Measurements from ENCODE around the gene ZNF467.

ZNF467 gene

GRCh38 chr7:149773446-149774236 is at the start of gene ZNF467:
Gene ZNF467, minus strand, starts transcription at chr7:149773588. Its CDS starts 2,556 bp downstream, at chr7:149771032.
- peak; percentile 14 to 27 for DNase-seq (ENCODE audit: low read depth in 2 of 2)

GRCh38 chr7:149822353-149822943 is 49.1 kb upstream of the ZNF467 start:
- no peak for DNase-seq (ENCODE audit: low read depth in 2 of 2)

GRCh38 chr7:149821191-149822148 is 48.1 kb upstream of the ZNF467 start:
- DNase-seq (ENCODE audit: low read depth in 2 of 2), result no peak

- no peak for DNase-seq (ENCODE audit: low read depth in 2 of 2)
Measured at GRCh38 chr7:149820622-149821190, 47.3 kb upstream of the ZNF467 start.

DNA sequence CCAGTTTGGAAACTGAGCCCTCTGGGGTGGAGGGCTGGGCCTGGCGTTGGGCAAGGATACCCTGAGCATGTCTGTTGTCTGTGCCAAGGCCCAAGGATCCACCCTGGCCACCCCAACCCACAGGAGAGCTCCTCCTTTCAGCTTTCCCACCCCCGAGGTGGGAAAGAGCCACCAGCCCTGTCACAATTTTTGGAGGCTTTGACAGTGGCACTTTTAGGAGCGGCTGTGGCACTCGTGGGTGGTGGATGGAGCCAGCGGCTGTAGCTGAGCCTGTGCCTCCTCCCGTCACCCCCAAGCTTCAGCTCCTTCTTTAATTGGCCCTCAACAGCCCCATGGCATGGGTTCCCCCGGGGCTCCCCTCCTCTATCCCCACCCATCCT is 46.6 kb upstream of the ZNF467 start:
- DNase-seq (ENCODE audit: low read depth in 2 of 2), result no peak

- DNase-seq (ENCODE audit: low read depth in 2 of 2), result no peak
Measured at GRCh38 chr7:149819141-149819960, 46.0 kb upstream of the ZNF467 start.

GRCh38 chr7:149818536-149818840 is 45.1 kb upstream of the ZNF467 start:
- no peak for DNase-seq (ENCODE audit: low read depth in 2 of 2)

- DNase-seq (ENCODE audit: low read depth in 2 of 2), result no peak
Measured at GRCh38 chr7:149817836-149818535, 44.6 kb upstream of the ZNF467 start.

DNA sequence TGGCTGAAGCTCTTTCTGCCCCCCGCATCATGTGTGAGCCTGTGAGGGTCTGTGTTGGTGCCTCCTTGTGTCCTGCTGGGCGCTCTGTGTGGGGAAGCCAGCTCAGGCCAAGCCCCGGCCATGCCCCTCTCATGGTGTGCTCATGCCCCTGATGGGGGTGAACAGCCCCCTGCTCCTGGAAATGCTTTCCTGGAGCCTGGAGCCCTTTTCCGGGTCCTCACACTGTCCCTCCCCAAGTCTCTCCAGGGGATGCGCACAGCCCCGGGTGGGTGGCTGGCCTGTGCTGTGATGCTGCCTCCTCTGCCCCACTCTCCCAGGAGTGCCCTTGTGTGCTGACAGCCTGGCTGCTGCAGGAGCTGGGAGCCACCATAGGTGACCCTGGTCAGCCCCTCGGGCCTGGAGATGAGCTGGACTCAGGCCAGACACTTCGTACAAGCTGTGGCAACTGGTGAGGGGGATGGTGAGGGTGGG is 43.9 kb upstream of the ZNF467 start:
- no peak for DNase-seq (ENCODE audit: low read depth in 2 of 2)

DNA sequence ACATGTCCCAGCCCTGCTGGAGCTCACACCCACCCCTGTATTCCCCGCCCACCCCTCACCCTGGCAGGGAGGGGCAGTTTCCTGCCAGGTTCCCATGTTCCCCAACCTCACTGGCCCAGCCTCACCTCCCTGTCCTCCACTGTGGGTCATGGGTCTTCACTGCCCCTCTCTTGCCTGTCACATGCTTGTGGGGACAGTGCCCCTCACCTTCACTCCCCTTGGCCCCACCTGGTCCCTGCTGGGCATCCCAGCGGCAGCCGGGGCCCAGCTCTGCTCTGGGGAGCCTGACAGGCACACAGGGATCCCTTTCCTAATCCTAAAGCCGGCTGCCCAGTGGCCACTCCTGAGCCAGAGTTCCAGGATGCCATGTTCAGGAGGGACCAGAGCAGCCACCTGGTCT is 43.4 kb upstream of the ZNF467 start:
- no peak for DNase-seq (ENCODE audit: low read depth in 2 of 2)

GRCh38 chr7:149816267-149816751 is 42.9 kb upstream of the ZNF467 start:
- no peak for DNase-seq (ENCODE audit: low read depth in 2 of 2)

- DNase-seq (ENCODE audit: low read depth in 2 of 2), result no peak
Measured at GRCh38 chr7:149815661-149816266, 42.4 kb upstream of the ZNF467 start.

GRCh38 chr7:149815121-149815520 is 41.7 kb upstream of the ZNF467 start:
- no peak for DNase-seq (ENCODE audit: low read depth in 2 of 2)

GRCh38 chr7:149814494-149814893 is 41.1 kb upstream of the ZNF467 start:
- DNase-seq (ENCODE audit: low read depth in 2 of 2), result no peak

DNA sequence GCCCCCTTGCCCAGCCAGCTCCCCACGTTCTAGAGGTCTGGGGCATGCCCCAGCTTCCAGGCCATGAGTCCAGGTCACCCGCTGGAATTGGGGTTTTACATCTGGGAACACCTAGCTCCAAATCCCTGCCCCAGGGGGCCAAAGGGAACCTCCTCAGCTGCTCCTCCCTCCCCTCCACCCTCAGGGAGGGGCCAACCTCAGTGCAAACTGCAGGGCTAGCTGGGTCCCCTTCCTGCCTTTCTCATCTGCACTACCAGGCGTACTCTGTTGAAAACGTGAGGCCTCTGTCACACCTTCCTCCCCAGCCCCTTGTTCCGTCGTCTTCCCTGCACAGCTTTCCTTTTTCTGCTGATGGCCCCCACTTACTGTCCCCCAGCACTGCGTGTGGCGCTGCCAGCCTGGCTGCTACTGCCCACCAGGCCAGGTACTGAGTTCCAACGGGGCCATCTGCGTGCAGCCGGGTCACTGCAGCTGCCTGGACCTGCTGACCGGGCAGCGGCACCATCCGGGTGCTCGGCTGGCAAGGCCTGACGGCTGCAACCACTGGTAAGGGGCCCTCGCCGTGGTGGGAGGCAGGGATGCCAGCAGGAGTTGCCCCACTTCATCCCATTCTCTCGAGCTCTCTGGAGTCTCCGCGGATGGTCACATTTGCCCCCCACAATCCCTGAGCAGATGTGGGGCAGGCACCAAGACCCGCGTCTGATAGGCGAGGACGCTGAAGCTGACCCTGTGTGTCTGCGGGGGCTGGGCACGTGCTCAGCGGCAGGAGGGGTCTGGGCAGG is 40.1 kb upstream of the ZNF467 start:
- DNase-seq (ENCODE audit: low read depth in 2 of 2), result no peak

DNA sequence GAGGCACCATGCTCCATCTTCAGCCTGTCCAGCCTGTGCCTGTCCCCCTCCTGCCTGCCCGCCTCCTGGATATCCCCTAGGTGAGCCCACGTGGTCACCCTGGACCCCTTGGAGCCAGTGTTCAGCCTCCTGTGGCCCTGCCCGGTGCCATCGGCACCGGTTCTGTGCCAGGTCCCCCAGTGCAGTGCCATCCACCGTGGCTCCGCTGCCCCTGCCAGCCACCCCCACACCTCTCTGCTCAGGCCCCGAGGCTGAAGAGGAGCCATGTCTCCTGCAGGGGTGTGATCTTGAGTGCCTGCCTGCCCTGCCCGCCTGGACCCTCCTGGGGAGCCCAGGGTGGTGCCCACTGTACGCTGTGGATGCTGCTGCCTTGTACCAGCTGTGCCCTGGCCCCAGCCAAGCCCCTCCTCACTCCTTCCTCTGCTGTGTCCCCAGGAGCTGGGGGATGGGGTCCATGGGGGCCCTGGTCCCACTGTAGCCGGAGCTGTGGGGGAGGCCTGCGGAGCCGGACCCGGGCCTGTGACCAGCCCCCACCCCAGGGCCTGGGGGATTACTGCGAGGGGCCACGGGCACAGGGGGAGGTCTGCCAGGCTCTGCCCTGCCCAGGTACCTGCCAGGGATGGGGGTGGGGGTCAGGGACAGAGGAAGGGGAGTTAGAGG is 38.6 kb upstream of the ZNF467 start:
- DNase-seq (ENCODE audit: low read depth in 2 of 2), result no peak

DNA sequence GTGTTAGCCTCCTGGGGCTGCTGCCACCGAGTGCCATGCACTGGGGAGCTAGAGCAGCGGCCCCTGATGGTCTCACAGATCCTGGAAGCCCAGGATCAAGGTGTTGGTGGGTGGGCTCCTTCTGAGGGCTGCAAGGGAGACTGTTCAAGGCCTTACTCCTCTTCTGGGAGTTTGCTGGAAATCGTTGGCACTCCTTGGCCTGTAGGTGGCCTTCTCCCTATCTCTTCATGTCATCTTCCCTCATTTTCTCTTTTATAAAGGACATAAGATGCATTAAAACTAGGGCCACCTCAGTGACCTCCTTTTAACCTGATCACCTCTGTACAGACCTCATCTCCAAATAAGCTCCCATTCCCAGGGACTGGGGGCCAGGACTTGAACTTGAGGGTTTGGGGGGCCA is 37.8 kb upstream of the ZNF467 start:
- DNase-seq (ENCODE audit: low read depth in 2 of 2), result no peak

DNA sequence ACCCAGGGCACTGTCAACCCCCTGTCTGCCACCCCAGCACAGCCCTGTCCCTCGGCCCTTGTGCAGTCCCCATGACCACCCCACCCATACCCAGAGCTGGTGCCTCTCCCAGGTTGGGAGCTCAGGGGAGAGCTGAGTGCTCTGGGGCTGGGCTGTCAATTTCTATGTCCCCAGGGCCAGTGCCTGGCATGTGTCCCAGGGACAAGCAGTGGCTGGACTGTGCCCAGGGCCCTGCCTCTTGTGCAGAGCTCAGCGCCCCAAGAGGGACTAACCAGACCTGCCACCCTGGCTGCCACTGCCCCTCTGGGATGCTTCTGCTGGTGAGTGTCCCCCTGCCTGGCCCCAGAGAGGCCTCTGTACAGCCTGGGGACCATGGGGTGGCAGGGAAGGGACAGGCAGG is 35.8 kb upstream of the ZNF467 start:
- DNase-seq (ENCODE audit: low read depth in 2 of 2), result no peak

DNA sequence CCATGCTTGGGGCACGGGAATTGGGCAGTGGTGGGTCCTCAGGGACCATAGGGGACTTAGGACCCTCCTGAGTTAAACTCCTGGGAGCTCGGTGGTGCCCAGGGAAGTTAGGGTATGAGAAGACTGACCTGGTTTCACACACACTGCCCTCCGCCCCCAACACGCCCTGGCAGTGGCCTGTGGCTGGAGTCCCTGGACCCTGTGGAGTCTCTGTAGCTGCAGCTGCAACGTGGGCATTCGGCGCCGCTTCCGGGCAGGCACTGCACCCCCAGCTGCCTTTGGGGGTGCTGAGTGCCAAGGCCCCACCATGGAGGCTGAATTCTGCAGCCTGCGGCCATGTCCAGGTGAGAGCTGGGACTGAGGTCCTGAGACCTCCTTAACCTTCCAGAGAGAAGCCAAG is 34.9 kb upstream of the ZNF467 start:
- no peak for DNase-seq (ENCODE audit: low read depth in 2 of 2)

Data from stimulated activated CD8-positive, alpha-beta memory T cell treated with anti-CD3 and anti-CD28 coated beads, Interleukin-2, amount 100 ng/mL, for 1 hour (primary cell).